Measurements from ENCODE around the gene LRP1. TPM values are rescaled to one million over a fixed set of nuclear protein-coding genes. Genes with fewer than 3 reads are reported as not detected.

Gene LRP1
- total RNA-seq, 1 donor from 2014 or later = 0.93 TPM

GRCh38 chr12:57180321-57180989 lies 52.2 kb downstream of the LRP1 start:
- DNase-seq = no peak
- Mint-ChIP-seq H3K4me1 (peaks cover 7% of the 10 kb centered on the region), H3K27ac (no peak overlapping the region), H3K4me3 (no peak overlapping the region), H3K9me3 (no peaks in the 10 kb centered on the region), H3K27me3 (peaks cover 2% of the 10 kb centered on the region), H3K36me3 (ENCODE audit: low read depth) (no peaks in the 10 kb centered on the region)
- intact Hi-C loops (cut with micrococcal nuclease) = loop anchor here (5.0 to 10.0 kb wide), 2 partner anchors 113 to 426 kb away; partner anchors contain the start of gene PRIM1

- no peaks in the 10 kb centered on the region for H3K36me3 Mint-ChIP-seq (ENCODE audit: low read depth)
- H3K27ac Mint-ChIP-seq = no peak overlapping the region
- H3K4me3 Mint-ChIP-seq = no peak overlapping the region
- peaks cover 7% of the 10 kb centered on the region for H3K4me1 Mint-ChIP-seq
- H3K27me3 Mint-ChIP-seq = peaks cover 2% of the 10 kb centered on the region
- intact Hi-C loops (cut with micrococcal nuclease) = loop anchor here (5.0 to 10.0 kb wide), 2 partner anchors 114 to 426 kb away; partner anchors contain the start of gene PRIM1
- DNase-seq = no peak
- no peaks in the 10 kb centered on the region for H3K9me3 Mint-ChIP-seq
Observed at GRCh38 chr12:57181072-57181471, 52.8 kb downstream of the LRP1 start.

- Mint-ChIP-seq H3K4me1 (peaks cover 7% of the 10 kb centered on the region), H3K36me3 (ENCODE audit: low read depth) (no peaks in the 10 kb centered on the region), H3K27me3 (peaks cover 2% of the 10 kb centered on the region), H3K4me3 (no peak overlapping the region), H3K27ac (no peak overlapping the region), H3K9me3 (no peaks in the 10 kb centered on the region)
- intact Hi-C loops (cut with micrococcal nuclease) = loop anchor here (2.0 to 10.0 kb wide), 3 partner anchors 114 to 427 kb away; partner anchors contain the start of genes PRIM1 and ZBTB39
- no peak for DNase-seq
Observed at GRCh38 chr12:57181561-57182155, 53.4 kb downstream of the LRP1 start.

- H3K36me3 Mint-ChIP-seq (ENCODE audit: low read depth) = no peaks in the 10 kb centered on the region
- intact Hi-C loops (cut with micrococcal nuclease) = loop anchor here (1.0 to 10.0 kb wide), 4 partner anchors 59 to 428 kb away; partner anchors contain the start of genes PRIM1 and ZBTB39
- no peaks in the 10 kb centered on the region for H3K9me3 Mint-ChIP-seq
- no peak overlapping the region for H3K4me3 Mint-ChIP-seq
- DNase-seq = peak; percentile 94
- H3K27me3 Mint-ChIP-seq = peaks cover 2% of the 10 kb centered on the region
- no peak overlapping the region for H3K27ac Mint-ChIP-seq
- peaks cover 7% of the 10 kb centered on the region for H3K4me1 Mint-ChIP-seq
Observed at GRCh38 chr12:57182918-57183575, 54.8 kb downstream of the LRP1 start.

GRCh38 chr12:57183939-57184725 lies 55.8 kb downstream of the LRP1 start:
- Mint-ChIP-seq H3K27ac (no peak overlapping the region), H3K4me1 (peaks cover 7% of the 10 kb centered on the region), H3K4me3 (no peak overlapping the region), H3K9me3 (no peaks in the 10 kb centered on the region), H3K27me3 (peaks cover 2% of the 10 kb centered on the region), H3K36me3 (ENCODE audit: low read depth) (no peaks in the 10 kb centered on the region)
- DNase-seq = no peak
- intact Hi-C loops (cut with micrococcal nuclease) = loop anchor here (1.0 to 10.0 kb wide), 4 partner anchors 60 to 429 kb away; partner anchors contain the start of genes PRIM1 and ZBTB39

GRCh38 chr12:57185403-57185802 lies 57.1 kb downstream of the LRP1 start:
- intact Hi-C loops (cut with micrococcal nuclease) = loop anchor here (10.0 kb wide), 1 partner anchor 431 kb away; the partner anchor contains the start of gene PRIM1
- no peaks in the 10 kb centered on the region for H3K36me3 Mint-ChIP-seq (ENCODE audit: low read depth)
- DNase-seq = no peak
- peaks cover 7% of the 10 kb centered on the region for H3K4me1 Mint-ChIP-seq
- no peaks in the 10 kb centered on the region for H3K9me3 Mint-ChIP-seq
- H3K27ac Mint-ChIP-seq = no peak overlapping the region
- peaks cover 2% of the 10 kb centered on the region for H3K27me3 Mint-ChIP-seq
- no peak overlapping the region for H3K4me3 Mint-ChIP-seq

- Mint-ChIP-seq H3K4me3 (no peak overlapping the region), H3K9me3 (no peaks in the 10 kb centered on the region), H3K27ac (no peak overlapping the region), H3K27me3 (peaks cover 2% of the 10 kb centered on the region), H3K4me1 (peaks cover 7% of the 10 kb centered on the region), H3K36me3 (ENCODE audit: low read depth) (no peaks in the 10 kb centered on the region)
- DNase-seq = no peak
- intact Hi-C loops (cut with micrococcal nuclease) = loop anchor here (10.0 kb wide), 1 partner anchor 431 kb away; the partner anchor contains the start of gene PRIM1
Observed at GRCh38 chr12:57185906-57186508, 57.7 kb downstream of the LRP1 start.

- Mint-ChIP-seq H3K9me3 (no peaks in the 10 kb centered on the region), H3K27ac (no peak overlapping the region), H3K36me3 (ENCODE audit: low read depth) (no peaks in the 10 kb centered on the region), H3K4me3 (no peak overlapping the region), H3K27me3 (peaks cover 2% of the 10 kb centered on the region), H3K4me1 (peaks cover 7% of the 10 kb centered on the region)
- DNase-seq = no peak
- intact Hi-C loops (cut with micrococcal nuclease) = loop anchor here (10.0 kb wide), 1 partner anchor 433 kb away; the partner anchor contains the start of gene PRIM1
Observed at GRCh38 chr12:57187222-57188089, 59.2 kb downstream of the LRP1 start.

- H3K4me1 Mint-ChIP-seq = peaks cover 3% of the 10 kb centered on the region
Observed at GRCh38 chr12:57188090-57188425, 59.8 kb downstream of the LRP1 start.

GRCh38 chr12:57190037-57190436 lies 61.8 kb downstream of the LRP1 start:
- Mint-ChIP-seq H3K36me3 (ENCODE audit: low read depth) (no peaks in the 10 kb centered on the region), H3K9me3 (no peaks in the 10 kb centered on the region), H3K4me3 (no peak overlapping the region), H3K4me1 (no peaks in the 10 kb centered on the region), H3K27me3 (no peaks in the 10 kb centered on the region), H3K27ac (no peak overlapping the region)
- intact Hi-C loops (cut with micrococcal nuclease) = no loop called here
- no peak for DNase-seq

More at GRCh38 chr12:57188090-57188425, 59.8 kb downstream of the LRP1 start:
- H3K27ac Mint-ChIP-seq = no peak overlapping the region
- no peaks in the 10 kb centered on the region for H3K36me3 Mint-ChIP-seq (ENCODE audit: low read depth)
- H3K27me3 Mint-ChIP-seq = no peaks in the 10 kb centered on the region
- no peak for DNase-seq
- H3K4me3 Mint-ChIP-seq = no peak overlapping the region
- H3K9me3 Mint-ChIP-seq = no peaks in the 10 kb centered on the region
- intact Hi-C loops (cut with micrococcal nuclease) = loop anchor here (10.0 kb wide), 1 partner anchor 433 kb away; the partner anchor contains the start of gene PRIM1

GRCh38 chr12:57190821-57191220 lies 62.5 kb downstream of the LRP1 start:
- no peaks in the 10 kb centered on the region for H3K4me1 Mint-ChIP-seq

GRCh38 chr12:57191410-57191809 lies 63.1 kb downstream of the LRP1 start:
- no peaks in the 10 kb centered on the region for H3K27me3 Mint-ChIP-seq
- DNase-seq = no peak
- no peaks in the 10 kb centered on the region for H3K4me1 Mint-ChIP-seq
- H3K27ac Mint-ChIP-seq = no peak overlapping the region
- H3K9me3 Mint-ChIP-seq = no peaks in the 10 kb centered on the region
- intact Hi-C loops (cut with micrococcal nuclease) = no loop called here
- H3K4me3 Mint-ChIP-seq = no peak overlapping the region
- no peaks in the 10 kb centered on the region for H3K36me3 Mint-ChIP-seq (ENCODE audit: low read depth)

More at GRCh38 chr12:57190821-57191220, 62.5 kb downstream of the LRP1 start:
- Mint-ChIP-seq H3K9me3 (no peaks in the 10 kb centered on the region), H3K27me3 (no peaks in the 10 kb centered on the region), H3K4me3 (no peak overlapping the region), H3K36me3 (ENCODE audit: low read depth) (no peaks in the 10 kb centered on the region), H3K27ac (no peak overlapping the region)
- intact Hi-C loops (cut with micrococcal nuclease) = no loop called here
- no peak for DNase-seq
